GM12873 (cell line): ENCODE results near the gene TPRKB.
A peak's percentile ranks its signal among the peaks of the same experiment; 100 is the strongest.

Source experiments
- CTCF ChIP-seq: IDR thresholded peaks from 2 replicates; pipeline ENCODE4 v1.5.1; 2012; ENCODE audit warnings: low read depth, mild to moderate bottlenecking, moderate library complexity, low read length, control low read depth; ENCODE audit not compliant: insufficient read depth; ENCODE audit errors: missing control alignments

Gene TPRKB

GRCh38 chr2:73701968-73702665 lies 35.0 kb downstream of the TPRKB start:
- TF ChIP-seq CTCF = no peak

- no peak for TF ChIP-seq CTCF
These were observed 36.3 kb downstream of the TPRKB start for GRCh38 chr2:73700661-73701447.

GRCh38 chr2:73700131-73700611 lies 37.0 kb downstream of the TPRKB start:
- no peak for TF ChIP-seq CTCF

- TF ChIP-seq CTCF = no peak
These were observed 37.7 kb downstream of the TPRKB start for GRCh38 chr2:73699437-73699836.

GRCh38 chr2:73698101-73698500 lies 39.0 kb downstream of the TPRKB start:
- TF ChIP-seq CTCF = no peak

- TF ChIP-seq CTCF = no peak
These were observed 39.5 kb downstream of the TPRKB start for GRCh38 chr2:73697606-73698005.

- peak; percentile 64 for TF ChIP-seq CTCF
These were observed 46.6 kb downstream of the TPRKB start for GRCh38 chr2:73690372-73691088.
